HG02763 (cell line): ENCODE data around the gene NEURL1B.
"Not testable (repeated sequence)": the region's sequence is repeated elsewhere in the genome, so short reads cannot be mapped to it uniquely, and the experiment has no call there.

ENCODE experiments used
- ATAC-seq: cut with Tn5 transposase; IDR thresholded peaks from one replicate; pipeline ENCODE4 v1.9.1; 2021; ENCODE audit warnings: mild to moderate bottlenecking, moderate library complexity; ENCODE audit not compliant: unreplicated experiment

Gene NEURL1B

GRCh38 chr5:172694061-172694460 lies 53.0 kb downstream of the NEURL1B start:
- no peak for ATAC-seq

GRCh38 chr5:172694541-172694940 lies 53.5 kb downstream of the NEURL1B start:
- no peak for ATAC-seq

DNA sequence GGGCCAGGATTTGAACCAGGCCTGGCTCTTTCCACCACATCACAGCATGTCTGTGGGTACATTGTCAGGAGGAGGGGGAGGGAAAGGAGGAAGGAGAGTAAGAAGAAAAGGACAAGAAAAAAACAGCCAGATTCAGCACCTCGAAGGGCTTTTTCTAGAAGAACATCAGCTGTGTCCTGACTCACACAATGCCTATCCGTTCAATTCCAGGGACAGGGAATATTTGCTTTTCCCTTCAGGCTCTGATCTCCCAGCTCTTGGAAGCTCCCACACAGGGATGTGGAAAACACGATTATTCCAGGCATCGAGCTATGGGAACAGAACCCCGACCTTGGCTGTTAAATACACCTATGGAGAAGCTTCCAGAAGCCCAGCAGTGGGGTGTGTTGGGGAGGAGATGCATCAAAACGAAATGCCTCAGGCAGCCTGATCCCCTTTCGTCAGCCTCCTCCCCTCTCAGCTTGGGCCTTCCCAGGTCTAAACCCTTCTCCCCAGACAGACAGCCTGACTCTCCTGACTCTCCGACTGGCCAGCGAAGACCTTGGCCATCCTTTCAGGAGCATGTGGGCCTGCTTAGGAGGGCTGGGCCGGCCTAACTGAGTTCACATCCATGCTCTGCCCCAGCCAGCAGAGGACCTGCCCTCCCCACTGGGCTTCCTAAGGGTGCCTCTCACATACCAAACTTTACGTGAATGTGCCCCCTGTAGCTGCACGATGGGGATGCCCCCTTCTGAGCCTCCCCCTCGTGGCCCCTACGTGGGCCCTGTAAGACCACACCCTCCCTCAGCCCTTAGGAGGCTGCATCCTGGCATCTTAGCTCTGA lies 54.4 kb downstream of the NEURL1B start:
- no peak for ATAC-seq

GRCh38 chr5:172696171-172696849 lies 55.2 kb downstream of the NEURL1B start:
- no peak for ATAC-seq

DNA sequence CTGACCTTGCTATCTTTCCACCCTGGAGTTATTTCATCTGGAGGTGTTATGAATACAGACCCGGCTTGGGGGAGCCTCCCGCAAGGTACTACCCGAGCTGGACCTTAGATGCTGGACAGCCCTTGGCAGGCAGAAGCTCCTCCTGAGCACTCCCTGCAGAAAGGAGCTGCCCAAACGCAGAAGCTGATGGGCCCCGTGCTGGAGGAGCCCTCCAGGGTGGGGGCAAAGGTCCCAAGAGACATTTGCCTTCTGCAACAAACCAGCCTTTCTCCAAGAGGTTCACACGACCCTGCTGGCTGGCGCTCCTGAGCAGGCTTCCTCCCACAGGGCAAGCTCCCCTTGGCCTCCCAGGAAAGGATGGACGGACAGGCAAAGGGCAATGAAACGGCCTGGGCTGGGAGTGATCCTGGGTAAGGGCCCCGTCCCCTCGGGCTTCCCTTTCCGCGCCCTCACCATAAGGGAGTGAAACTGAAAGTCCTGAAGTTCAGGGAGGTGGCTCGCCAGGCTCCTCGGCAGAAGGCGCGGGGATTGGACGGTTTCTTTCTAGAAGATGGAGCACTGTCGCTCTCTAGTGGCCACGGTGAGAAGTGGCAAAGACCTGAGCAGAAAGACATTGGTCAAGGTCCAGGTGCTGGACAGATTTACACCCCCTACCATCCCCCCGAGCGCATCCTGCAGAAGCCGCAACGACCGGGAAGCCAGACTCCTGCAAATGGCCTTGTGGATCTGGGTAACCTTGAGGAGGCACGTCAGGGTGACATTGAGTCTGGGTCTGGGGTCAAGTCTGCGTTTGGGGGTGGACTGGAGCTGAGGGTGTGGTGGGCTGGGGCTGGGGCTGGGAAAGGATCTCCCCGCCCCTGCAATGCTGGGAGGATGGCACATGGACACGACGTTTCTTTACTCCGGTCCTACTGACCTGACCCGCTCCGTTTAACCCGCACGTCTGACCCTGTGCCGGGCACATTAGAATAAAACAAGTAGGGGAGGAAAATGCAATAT lies 56.4 kb downstream of the NEURL1B start:
- ATAC-seq, result peak; percentile 76

DNA sequence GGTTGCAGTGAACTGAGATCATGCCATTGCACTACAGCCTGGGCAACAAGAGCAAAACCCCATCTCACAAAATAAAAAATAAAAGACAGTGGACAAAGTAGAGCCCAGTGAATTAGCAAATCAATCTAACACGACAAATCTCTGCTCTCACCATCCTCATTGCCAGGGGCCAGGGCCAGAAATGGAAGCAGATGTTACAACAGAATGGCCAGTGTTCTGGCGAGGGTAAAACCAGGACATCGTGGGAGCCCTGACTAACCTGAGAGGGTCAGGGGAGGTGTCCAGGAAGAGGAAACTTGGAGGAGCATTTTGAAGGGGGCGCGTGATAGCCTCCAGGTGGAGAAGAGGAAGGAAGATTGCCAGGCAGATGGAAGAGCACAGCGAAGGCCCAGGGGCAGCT lies 58.4 kb downstream of the NEURL1B start:
- ATAC-seq, result no peak

DNA sequence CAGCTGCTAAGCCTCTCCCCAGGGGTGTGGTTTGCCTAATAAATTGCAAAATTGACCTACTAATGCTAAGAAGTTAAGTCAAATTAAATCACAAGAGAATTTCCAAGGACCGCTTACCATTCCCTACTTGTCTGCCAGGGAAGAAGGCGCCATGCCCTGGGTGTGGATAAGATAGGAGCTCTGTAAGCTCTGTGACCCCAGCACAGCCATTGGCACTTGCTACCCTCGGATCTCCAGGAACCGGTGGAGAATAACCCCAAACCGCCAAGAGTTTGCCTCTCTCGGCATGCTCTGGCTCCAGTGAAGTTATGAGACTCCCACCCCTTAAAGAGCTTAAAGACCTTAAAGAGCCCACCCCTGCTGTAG lies 58.9 kb downstream of the NEURL1B start:
- no peak for ATAC-seq

- ATAC-seq, result no peak
These were observed 59.6 kb downstream of the NEURL1B start for GRCh38 chr5:172700365-172701290.

DNA sequence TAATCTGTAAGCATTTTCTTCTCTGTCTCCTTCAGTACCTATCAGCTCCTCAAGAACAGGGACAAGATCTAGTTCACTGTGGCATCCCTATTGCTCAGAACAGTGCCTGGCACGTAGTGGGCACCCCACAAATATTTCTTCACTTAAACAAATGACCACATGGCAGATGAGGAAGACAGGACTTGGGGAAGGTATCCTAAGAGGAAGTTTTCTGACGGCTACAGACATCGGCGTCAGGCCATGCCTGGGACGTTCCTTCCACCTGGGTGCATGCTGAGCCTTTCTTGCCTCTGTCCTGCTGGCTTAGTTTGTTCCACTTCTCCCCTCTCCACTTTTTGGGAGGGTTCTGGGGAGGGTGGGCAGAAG lies 60.2 kb downstream of the NEURL1B start:
- ATAC-seq, result no peak

- ATAC-seq, result no peak
These were observed 62.9 kb downstream of the NEURL1B start for GRCh38 chr5:172703952-172704351.

DNA sequence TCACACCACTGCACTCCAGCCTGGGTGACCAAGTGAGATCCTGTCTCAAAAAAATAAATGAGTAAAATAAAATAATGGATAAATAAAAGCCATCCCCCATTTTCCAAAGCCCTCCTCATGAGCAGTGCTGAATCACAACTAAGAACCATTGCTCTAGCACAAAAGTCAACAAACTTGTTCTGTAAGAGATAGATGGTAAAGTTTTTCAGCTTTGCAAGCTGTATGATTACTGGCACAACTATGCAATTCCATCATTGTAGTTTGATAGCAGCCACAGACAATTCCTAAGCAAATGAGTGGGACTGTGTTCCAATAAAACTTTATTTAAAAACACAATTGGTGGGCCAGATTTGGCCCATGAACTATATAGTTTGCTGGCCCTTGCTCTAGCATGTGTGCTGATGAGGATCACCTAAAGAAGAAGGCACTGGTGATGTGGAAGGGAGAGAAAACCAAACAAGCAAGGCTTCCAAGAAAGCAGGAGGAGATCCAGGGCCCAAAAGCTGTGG lies 64.6 kb downstream of the NEURL1B start:
- ATAC-seq, result no peak

- no peak for ATAC-seq
These were observed 65.7 kb downstream of the NEURL1B start for GRCh38 chr5:172706796-172707195.

GRCh38 chr5:172707285-172708182 lies 66.5 kb downstream of the NEURL1B start:
- no peak for ATAC-seq

DNA sequence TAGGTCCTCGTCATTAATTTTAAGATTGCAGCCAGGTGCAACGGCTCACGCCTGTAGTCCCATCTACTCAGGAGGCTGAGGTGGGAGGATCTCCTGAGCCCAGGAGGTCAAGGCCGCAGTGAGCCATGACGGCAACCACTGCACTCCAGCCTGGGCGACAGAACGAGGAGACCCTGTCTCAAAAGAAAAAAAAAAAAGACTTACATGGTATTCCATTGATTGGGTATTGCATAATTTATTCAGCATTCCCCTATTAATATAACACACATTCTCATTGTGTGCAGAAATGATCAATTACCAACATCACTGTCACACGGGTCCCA lies 67.1 kb downstream of the NEURL1B start:
- ATAC-seq, result no peak

DNA sequence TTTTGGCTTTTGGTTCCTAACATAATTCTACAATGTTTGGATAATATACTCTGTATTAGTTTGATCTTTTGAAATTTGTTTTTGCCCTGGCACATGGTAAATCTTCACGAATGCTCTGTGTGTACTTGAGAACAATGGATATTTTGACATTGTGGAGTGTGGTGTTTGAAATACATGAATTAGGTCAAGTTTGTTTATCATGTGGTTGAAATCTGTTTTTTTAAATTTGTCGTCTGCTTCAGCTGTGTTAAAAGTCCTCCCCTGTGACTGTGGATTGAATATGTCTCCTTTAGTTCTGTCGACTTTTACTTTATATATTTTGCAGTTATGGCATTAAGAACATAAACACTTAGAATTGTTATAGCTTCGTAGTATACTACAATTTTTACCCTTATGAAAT lies 69.6 kb downstream of the NEURL1B start:
- no peak for ATAC-seq

GRCh38 chr5:172711321-172711861 lies 70.3 kb downstream of the NEURL1B start:
- not testable (repeated sequence) for ATAC-seq

GRCh38 chr5:172712610-172713009 lies 71.5 kb downstream of the NEURL1B start:
- no peak for ATAC-seq

DNA sequence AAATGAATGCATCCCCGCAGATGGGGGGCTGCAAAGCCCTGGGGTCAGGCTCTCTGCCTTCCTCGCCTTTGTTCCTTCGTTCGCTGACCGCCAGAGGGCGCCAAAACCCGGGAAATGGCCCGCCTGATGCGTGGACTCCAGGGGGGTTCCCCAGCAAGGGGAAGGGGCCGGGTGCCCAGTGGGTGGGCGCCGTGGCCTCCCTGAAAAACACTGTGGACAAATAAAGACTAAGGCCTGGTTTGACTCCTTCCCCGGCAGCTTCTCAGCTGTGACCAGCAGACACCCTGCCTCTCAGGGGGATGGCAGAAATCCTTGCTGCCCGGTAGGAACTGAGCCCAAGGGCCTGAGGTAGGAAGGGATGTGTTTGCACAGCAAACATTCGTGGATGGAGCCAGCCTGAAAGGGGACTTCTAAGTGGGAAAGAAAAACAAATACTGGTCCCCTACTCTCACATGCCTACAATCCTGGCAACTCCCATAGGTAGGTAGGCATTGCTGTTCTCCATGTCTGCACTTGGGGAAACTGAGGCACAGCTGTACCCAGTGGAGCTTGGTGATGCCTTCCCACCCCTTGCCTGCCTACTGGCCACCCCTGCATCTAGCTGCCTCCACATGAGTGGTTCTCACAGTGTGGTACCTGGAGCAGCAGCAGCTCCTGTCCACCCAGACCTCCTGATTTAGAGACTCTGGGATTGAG lies 72.2 kb downstream of the NEURL1B start:
- ATAC-seq, result no peak
